CD4-positive, alpha-beta T cell treated with Interleukin-15 for 4 hours (primary cell): ENCODE measurements around the gene MFAP2.
"Not testable (repeated sequence)": the region's sequence is repeated elsewhere in the genome, so short reads cannot be mapped to it uniquely, and the experiment has no call there.

Experiments
- DNase-seq: peaks from one replicate; pipeline ENCODE4 v3.0.0-alpha.2; 2020; ENCODE audit warnings: low spot score

The MFAP2 gene

DNA sequence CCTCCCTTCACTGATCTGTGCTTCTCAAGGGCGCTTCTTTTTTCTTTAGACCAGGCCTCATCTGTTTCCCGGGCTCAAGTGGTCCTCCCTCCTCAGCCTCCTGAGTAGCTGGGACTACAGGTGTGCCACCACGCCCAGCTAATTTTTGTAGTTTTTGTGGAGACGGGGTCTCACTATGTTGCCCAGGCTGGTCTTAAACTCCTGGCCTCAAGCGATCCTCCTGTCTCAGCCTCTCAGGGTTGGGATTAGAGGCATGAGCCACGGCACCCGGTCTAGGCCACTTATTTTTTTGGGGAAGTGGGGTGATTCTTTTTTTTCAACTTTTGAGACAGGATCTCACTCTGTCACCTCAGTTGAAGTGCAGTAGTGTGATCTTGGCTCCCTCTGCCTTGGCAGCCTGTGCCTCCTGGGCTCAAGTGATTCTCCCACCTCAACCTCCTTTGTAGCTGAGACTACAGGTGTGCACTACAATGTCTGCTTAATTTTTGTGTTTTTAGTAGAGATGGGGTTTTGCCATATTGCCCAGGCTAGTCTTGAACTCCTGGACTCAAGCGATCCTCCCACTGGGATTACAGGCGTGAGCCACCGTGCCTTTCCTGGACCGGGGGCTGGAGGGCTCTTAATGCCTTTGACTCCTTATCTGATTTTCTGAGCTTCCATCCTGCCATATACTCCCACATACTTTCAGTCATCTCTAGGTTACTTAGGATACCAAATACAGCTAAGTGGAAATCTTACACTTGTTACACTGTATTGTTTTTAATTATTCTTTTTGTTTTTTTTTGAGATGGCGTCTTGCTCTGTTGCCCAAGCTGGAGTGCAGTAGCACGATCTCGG, 18.9 kb downstream of the MFAP2 start:
- DNase-seq: no peak

GRCh38 chr1:16960560-16961296, 19.7 kb downstream of the MFAP2 start:
- peak; percentile 81 for DNase-seq

GRCh38 chr1:16958475-16958874, 21.9 kb downstream of the MFAP2 start:
- no peak for DNase-seq

GRCh38 chr1:16957731-16958130, 22.7 kb downstream of the MFAP2 start:
- no peak for DNase-seq

DNA sequence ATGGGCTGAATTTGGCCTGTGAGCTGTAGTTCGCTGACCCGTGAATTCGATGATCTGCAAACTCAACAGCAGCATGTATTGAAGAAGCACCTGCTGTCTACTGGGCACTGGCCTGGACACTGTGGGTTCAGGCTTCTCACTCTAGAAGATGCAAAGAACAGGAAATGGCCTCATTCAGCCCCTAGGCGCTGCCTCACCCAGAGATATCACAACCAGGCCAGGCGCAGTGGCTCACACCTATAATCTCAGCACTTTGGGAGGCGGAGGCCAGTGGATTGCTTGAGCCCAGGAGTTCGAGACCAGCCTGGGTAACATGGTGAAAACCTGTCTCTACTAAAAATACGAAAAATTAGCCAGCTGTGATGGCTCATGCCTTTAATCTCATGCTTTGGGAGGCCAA, 23.6 kb downstream of the MFAP2 start:
- no peak for DNase-seq

DNA sequence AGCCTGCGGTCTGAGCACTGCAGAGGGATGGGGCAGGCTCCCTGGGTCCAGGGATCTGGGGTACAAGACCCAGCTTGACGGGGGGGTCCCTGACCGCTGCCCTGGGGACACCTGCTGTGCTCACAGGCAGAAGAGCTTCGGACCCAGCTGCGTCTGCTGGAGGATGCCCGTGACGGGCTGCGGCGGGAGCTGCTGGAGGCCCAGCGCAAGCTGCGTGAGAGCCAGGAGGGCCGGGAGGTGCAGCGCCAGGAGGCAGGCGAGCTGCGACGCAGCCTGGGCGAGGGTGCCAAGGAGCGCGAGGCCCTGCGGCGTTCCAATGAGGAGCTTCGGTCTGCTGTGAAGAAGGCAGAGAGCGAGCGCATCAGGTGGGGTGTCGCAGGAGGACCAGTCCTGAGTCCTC, 25.2 kb downstream of the MFAP2 start:
- no peak for DNase-seq

GRCh38 chr1:16954579-16954978, 25.8 kb downstream of the MFAP2 start:
- DNase-seq: no peak

GRCh38 chr1:16952376-16952775, 28.0 kb downstream of the MFAP2 start:
- not testable (repeated sequence) for DNase-seq

DNA sequence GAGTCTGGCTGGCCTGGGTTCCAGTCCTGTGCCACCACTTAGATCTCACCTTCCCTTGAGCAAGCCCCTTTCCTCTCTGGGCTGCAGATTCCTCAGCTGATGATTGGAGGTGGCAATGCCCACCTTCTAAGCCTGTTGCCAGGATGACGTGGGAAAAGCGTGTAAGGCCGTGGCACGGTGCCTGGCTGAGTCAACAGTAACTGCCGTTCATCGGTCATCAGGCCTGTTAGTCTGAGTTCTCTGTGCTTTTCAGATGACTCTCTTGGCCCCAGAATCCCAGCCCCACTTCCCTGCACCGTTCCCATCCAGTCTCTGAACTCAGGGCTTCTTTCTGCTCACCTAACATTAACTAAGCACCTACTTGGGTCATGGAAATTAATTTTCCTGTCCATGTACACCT, 31.4 kb downstream of the MFAP2 start:
- not testable (repeated sequence) for DNase-seq

GRCh38 chr1:16948282-16948891, 32.0 kb downstream of the MFAP2 start:
- not testable (repeated sequence) for DNase-seq

DNA sequence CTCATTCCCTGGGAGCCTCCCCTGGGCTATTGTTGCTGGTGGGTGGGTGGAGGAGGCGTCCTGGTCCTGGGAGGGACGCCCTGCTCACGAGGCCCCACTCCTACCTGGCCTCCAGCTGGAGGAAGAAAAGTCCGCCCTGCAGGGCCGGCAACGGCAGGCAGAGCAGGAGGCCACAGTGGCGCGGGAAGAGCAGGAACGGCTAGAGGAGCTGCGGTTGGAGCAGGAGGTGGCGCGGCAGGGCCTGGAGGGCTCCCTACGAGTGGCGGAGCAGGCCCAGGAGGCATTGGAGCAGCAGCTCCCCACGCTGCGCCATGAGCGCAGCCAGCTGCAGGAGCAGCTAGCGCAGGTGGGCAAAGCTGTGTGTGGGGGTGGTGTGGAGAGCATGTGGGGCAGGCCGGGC, 33.8 kb downstream of the MFAP2 start:
- no peak for DNase-seq

- DNase-seq: not testable (repeated sequence)
Observed at GRCh38 chr1:16946185-16946584, 34.2 kb downstream of the MFAP2 start.

DNA sequence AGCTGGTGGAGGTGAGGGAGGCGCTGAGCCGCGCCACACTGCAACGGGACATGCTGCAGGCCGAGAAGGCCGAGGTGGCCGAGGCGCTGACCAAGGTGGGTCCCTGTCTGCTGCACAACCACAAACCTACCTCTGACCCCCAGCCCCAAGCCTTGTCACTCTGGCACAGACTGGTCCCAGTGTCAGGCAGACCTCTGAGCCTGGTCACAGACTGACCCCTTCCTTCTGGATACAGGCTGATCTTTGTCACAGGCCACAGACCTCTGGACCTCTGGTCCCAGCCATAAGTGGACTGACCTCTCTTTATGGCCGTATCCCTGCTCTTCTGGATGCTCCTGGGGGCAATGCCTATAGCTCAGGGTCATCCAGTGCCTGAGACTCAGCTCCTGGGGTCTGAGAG, 34.9 kb downstream of the MFAP2 start:
- DNase-seq: not testable (repeated sequence)

DNA sequence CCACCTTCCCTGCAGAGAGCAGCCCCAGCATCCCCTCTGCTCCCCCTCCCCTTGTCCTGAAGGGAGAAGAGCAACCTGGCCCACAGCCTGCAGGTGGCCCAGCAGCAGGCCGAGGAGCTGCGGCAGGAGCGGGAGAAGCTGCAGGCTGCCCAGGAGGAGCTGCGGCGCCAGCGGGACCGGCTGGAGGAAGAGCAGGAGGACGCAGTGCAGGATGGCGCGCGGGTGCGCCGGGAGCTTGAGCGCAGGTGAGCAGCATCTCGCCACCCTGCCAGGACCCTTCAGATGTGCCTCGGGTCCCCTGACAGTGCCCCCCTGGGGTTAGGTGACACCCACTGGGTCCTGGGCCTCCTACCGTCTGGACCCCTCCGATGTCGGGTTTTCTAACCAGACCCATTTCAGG, 36.4 kb downstream of the MFAP2 start:
- no peak for DNase-seq

GRCh38 chr1:16939386-16940180, 40.8 kb downstream of the MFAP2 start:
- not testable (repeated sequence) for DNase-seq

DNA sequence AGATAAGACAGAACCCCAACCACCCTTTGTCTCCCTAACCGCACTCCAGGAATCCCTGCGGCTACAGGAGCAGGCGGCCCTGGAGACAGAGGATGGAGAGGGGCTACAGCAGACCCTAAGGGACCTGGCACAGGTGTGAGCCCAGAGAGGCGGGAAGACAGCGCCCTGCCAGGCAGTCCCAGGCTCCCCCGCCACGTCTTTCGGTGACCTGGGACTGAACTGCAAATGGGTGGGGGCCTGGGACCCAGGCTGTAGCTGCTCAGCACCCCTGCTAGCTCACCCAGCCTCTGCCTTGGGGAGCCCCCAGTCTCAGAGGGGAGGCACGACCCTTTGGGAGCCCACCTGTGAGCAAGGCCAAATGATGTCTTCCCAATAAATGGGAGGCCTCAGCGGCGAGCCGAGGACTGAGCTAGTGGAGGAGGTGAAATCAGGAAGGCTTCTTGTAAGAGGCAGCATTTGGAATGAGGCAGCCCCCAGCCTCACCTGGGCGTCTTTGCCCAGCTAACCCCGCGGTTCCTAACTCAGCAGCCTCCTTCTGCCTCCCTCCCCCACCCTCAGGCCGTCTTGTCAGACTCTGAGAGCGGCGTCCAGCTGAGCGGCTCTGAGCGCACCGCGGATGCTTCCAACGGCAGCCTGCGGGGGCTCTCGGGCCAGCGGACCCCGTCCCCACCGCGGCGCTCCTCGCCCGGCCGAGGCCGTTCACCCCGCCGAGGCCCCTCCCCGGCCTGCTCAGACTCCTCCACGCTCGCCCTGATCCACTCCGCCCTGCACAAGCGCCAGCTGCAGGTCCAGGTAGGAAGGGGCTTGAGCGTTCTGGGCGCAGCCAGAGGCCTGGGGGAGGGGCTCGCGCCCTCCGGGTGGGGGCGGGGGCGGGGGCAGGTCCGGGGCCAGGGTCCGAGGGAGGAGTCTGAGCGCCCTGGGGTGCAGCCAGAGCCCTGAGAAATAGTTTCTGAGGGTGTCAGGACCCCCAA, 41.8 kb downstream of the MFAP2 start:
- no peak for DNase-seq

GRCh38 chr1:16936580-16936979, 43.8 kb downstream of the MFAP2 start:
- not testable (repeated sequence) for DNase-seq

GRCh38 chr1:16933945-16934344, 46.5 kb downstream of the MFAP2 start:
- DNase-seq: not testable (repeated sequence)

DNA sequence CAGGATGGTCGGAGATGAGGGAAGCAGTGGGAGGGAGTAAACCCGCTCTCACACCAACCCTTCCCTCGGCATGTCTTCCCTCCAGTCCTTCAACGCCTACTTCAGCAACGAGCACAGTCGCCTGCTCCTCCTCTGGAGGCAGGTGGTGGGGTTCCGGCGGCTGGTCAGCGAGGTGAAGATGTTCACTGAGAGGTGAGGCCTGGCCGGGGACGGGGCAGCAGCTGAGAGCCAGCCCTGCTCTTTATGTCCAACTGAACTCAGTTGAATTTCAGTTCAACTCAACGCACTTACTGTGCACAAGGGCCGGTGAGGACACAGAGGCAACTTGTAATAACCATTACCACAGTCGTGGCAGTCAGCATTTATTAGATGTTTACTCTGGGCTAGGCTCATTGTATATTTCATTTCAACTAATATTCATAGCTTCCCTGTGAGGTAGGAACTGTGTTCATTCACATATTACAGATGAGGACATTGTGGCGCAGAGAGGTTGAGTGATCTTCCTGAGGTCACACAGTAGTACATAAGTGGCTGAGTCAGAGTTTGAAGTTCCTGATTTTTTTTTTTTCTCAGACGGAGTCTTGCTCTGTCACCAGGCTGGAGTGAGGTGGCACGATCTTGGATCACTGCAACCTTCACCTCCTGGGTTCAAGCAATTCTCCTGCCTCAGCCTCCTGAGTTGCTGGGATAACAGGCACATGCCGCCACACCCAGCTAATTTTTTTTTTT, 49.0 kb downstream of the MFAP2 start:
- not testable (repeated sequence) for DNase-seq
